ENCODE results near the gene SLC26A5.
"Not testable (repeated sequence)": the region's sequence is repeated elsewhere in the genome, so short reads cannot be mapped to it uniquely, and the experiment has no call there.

Gene SLC26A5, protein sequence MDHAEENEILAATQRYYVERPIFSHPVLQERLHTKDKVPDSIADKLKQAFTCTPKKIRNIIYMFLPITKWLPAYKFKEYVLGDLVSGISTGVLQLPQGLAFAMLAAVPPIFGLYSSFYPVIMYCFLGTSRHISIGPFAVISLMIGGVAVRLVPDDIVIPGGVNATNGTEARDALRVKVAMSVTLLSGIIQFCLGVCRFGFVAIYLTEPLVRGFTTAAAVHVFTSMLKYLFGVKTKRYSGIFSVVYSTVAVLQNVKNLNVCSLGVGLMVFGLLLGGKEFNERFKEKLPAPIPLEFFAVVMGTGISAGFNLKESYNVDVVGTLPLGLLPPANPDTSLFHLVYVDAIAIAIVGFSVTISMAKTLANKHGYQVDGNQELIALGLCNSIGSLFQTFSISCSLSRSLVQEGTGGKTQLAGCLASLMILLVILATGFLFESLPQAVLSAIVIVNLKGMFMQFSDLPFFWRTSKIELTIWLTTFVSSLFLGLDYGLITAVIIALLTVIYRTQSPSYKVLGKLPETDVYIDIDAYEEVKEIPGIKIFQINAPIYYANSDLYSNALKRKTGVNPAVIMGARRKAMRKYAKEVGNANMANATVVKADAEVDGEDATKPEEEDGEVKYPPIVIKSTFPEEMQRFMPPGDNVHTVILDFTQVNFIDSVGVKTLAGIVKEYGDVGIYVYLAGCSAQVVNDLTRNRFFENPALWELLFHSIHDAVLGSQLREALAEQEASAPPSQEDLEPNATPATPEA

DNA sequence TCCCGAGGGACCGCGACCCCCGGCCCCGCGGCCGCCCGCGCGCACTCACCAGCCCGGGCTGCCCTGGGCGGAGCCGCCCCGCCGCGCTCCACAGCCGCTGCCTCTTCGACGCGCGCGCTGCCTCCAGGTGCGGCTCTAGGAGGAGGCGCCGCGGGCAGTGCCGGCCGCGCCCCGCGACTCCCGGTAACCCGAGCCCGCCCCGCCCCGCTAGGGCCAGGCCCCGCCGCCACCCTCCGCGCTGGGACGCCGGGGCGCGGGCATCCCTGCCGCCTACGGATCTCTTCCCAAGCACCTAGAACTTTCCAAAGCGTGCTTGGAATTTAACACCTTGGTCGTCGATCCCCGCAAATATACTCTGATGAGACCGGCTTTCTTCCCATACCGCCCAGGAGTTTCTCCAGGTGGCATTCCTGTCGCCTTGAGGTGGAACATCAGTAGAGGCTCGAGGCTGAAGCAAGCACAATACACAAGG is at the start of gene SLC26A5:
Gene SLC26A5, minus strand, starts transcription at position 159 of the 472 bp plus-strand sequence. CDS start 24,693 bp downstream, outside the sequence.
- DNase-seq, result no peak

DNA sequence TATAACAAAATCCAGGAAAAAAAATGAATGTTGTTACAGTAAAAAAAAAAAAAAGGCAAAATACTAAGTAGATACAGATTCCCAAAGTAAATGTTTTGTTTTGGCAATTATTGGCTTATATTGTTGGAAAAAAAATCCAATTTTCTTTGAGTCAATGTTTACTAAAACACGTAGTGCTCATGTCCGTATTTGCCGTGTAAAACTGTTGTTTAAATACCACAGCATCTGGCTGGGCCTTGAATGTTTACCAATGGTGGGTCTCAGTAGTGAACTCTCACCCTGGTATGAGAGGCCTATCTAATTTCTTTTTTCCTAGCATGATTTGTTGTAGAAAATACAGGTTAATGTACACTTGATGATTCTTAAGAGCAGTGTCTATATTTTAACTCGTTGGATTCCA is 41.4 kb upstream of the SLC26A5 start:
- DNase-seq, result no peak

DNA sequence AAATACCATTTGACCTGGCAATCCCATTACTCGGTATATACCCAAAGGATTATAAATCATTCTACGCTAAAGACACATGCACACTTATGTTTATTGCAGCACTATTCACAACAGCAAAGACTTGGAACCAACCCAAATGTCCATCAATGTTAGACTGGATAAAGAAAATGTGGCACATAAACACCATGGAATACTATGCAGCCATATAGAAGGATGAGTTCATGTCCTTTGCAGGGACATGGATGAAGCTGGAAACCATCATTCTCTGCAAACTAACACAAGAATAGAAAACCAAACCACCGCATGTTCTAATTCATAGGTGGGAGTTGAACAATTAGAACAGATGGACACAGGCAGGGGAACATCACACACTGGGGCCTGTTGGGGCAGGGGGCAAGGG is 40.9 kb upstream of the SLC26A5 start:
- not testable (repeated sequence) for DNase-seq

DNA sequence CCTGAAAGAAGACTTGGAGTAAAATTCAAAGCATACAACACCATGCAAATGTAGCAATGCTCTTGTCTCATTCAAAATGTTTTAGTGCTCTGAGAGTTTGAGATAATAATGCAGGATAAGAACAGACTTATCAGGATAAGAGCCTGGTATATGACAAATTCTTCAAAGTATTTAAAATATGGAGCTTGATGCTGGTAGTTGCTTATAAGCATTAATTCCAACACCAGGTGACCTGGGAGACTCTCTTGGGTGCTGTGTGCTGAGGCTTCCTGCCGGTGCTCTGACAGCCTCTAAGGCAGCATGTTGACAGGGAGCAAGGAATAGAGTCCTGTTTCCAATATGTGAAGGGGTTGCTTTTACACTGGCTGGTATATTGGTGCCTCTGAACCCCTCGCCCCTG is 34.8 kb upstream of the SLC26A5 start:
- no peak for DNase-seq

DNA sequence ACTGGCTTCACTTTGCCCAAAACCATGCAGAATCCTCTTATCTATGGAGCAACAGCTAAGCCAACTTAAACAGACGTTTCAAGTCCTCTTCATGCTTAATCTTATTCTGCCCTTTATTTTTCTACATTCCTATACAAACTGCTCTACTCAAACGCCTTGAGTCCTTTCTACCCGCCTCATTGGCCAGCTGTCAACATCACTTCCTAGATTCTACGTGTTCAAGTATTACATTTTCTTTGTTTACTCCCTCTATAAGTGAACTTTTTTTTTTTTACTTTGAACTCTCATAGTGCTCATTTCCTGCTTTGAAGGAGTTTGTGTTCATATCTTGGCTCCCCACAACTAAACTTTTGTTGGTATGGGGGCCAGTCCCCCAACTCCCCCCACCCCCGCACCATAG is 28.9 kb upstream of the SLC26A5 start:
- DNase-seq, result no peak

DNA sequence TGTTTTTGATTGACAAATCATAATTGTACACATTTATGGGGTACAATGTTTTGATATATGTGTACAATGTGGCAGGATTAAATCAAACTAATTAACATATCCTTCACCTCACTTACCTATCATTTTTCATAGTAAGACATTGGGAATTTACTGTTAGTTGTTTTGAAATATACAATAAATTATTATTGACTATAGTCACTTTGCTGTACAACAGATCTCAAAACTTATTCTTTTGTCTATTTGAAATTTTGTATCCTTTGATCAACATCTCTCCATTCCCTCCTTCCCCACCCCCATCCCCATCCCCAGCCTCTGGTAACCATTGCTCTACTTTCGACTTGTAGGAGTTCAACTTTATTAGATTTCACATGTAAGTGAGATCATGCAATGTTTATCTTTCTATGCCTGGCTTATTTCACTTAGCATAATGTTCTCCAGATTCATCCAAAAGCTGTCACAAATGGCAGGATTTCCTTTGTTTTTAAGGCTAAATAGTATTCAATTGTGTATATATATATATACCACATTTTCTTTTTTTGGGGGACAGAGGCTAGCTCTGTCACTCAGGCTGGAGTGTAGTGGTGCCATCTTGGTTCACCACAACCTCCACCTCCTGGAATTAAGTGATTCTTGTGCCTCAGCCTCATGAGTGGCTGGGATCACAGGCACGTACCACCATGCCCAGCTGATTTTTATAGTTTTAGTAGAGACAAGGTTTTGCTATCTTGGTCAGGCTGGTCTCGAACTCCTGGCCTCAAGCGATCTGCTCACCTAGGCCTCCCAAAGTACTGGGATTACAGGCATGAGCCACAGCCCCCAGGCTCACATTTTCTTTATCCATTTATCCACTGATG is 23.3 kb upstream of the SLC26A5 start:
- no peak for DNase-seq

DNA sequence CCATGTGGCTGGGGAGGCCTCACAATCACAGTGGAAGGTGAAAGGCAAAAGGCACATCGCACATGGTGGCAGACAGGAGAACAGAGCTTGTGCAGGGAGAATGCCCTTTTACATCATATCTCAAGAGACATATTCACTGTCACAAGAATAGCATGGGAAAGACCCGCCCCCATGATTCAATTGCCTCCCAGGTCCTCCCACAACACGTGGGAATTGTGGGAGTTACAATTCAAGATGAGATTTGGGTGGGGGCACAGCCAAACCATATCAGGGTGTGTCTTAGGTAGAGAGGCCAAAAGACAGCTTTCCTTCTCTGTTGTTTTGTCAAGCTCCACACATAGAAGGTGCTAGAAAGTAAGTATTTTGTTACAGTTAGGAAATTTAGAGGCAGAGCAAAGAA is 20.8 kb upstream of the SLC26A5 start:
- no peak for DNase-seq

DNA sequence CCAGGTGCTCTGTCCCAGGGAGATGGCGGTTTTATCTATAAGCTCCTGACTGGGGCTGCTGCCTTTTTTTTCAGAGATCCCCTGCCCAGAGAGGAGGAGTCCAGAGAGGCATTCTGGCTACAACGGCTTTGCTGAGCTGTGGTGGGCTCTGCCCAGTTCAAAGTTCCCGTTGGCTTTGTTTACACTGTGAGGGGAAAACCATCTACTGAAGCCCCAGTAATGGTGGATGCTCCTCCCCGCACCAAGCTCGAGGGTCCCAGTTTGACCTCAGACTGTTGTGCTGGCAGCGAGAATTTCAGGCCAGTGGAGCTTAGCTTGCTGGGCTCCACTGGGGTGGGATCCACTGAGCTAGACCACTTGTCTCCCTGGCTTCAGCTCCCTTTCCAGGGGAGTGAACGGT is 16.4 kb upstream of the SLC26A5 start:
- no peak for DNase-seq

DNA sequence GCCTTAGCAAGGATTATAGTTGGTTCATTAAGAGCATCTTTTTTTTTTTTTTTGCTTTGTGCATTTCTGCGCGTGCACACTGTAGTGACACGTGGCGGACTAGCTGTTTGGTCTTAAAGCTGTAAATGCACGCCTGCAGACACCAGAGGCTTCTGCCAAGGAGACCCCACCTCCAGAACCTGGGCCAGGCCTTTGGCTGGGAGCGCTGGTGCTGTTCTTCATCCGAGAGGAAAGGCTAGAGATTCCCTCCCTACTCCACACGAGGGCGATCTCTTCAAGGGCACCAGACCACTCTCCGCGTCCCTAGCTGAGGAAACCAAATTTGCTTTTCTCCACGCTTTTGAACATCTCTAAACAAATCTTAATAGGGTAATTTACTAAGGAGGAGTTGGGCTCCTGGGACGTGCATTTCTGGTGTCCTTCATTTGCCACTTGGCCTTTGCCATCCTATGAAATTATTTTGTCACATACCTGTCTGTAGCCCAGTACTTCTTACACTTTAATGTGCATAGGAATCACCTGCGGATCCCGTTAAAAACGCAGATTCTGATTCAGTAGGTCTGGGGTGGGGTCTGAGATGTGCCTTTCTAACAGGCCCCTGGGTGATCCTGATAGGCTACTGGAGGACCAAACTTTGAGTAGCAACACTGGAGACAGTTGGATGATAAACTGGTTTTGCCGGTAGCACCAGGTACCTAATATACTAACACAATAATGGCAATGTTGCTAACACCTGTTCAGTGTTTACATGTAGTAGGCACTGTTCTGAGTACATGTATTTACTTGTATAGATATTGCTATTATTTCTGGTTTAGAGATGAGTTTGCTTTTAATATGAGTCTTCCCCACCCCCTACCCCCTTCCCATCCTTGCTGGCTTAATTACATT is 1.3 kb upstream of the SLC26A5 start:
- peak; percentile 8 for DNase-seq

DNA sequence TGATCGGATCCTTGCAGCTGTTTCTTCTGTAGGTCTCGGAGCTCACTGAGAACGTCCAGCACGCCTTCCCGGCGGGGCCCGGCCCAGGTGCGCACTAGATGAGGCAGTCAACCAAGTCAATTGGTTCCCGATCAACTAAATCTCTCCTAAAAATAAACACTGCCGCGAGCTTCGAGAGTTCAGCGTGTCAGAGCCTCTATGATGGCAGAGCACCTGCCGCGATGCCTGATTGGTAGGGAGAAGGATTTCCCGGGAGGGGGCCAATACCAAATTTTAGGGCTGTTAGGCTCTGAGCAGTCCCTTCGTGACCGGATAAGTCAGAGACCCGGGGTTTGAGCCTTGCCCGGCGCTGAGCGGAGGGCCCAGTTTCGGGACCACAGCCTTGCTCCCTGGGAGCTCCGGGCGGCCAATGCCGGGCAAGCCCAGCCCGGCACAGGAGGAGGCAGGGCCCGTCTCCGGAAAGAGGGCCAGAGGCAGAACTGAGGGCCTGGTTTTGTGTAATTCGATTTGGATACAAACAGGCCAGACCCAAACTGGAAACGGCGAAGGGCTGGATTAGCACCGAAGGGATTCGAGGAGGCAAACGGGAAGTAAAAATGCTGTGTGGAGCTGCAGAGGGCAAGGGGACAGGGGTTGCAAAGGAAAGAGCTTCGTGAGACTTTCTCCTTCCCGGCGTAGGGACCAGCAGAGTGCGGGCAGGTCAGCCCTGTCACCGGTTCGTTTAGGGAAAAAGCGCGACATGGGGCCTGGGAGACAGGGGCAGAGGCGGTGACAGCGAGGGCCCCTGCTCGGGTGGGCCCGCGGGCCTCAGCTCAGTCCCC is 569 bp downstream of the SLC26A5 start:
- no peak for DNase-seq

DNA sequence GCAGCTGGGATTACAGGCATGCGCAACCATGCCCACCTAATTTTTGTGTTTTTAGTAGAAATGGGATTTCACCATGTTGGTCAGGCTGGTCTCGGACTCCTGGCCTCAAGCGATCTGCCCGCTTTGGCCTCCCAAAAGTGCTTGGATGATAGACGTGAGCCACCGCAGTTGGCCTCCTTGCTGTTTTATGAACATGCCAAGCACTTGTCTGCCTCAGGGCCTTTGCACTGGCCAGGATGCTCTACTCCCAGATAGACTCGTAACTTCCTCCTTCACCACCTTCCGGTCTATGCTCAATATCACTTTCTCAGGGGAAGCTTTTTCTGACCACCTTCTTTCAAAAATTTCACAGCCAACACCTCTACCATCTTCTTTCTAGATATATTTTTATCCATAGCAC is 6.3 kb downstream of the SLC26A5 start:
- DNase-seq, result no peak

DNA sequence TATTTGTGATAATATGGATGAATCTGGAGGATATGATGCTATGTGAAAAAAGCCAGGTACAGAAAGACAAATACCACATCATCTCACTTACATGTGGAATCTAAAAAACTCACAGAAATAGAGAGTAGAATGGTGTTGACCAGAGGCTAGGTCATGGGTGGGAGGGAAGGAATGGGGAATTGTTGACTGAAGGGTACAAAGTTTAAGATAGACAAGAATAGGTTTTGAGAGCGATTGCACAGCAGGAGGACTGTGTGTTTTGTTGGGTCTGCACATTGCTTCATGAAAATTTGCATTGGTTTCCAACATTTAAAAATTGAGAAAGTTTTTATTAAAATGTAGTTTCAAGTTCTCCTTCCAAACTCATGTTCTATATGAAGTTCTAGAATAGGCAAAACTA is 8.4 kb downstream of the SLC26A5 start:
- DNase-seq, result no peak

DNA sequence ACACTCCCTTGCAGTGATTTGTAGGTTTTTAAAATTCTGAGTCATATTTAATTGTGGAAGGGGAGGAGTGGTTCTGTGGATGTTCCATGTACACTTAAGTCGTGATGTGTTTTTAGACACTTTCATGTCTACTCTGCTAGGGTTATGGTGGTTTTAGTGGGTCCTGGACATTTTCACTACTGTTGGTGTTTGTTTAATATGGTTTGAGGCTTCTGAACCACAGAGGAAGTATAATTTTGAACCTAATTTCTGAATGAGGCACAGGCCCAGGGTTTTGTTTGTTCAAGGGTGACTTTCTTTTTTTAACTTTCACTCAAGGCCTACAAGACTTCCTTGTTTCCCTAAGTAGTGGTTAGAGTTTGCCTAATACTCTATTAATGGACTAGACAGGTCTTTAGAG is 13.3 kb downstream of the SLC26A5 start:
- DNase-seq, result no peak

DNA sequence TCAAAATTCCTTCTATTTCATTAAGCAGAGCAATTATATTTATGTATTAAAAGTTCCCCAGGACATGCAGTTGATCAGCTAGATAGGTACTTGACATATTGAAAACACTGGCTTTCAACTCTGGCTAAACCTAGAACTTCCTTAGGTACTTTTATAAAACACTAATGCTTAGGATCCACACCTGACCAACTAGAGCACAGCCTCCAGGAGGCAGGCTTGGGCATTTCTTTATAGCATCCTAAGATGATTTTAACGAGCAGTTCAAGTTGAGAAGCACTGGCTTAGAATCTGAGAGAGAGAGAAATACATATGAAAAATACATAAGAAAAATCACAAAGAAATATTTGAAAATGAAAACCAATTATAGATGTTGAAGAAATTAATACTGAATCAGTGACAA is 20.8 kb downstream of the SLC26A5 start:
- no peak for DNase-seq

DNA sequence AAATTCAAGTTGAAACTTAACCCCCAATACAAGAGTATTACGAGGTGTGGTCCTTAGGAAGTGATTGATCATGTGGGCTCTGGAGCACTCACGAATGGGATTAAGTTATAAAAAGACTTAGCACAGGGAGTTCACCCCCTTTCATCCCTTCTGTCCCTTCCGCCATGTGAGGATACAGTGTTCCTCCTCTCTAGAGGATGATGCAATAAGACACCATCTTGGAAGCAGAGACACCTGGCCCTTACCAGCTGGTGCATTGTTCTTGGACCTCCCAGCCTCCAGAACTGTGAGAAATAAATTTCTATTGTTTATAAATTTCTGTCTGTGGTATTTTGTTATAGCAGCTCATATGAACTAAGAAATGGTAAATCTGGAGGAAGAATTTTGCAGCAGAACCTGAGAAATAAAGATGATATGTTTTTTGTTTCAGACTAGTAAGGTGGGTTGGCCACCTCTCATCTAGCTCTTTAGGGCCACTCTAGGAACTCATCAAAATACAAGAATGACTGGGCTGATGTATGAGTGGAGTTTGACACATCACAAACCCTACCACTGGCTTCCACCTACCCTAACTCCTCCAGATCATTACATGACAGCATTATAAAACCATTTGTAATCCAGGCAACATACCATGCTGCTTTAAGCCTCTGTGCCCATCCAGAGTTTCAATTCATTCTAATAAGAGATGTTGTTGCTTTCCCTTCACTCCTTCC is 22.4 kb downstream of the SLC26A5 start:
- no peak for DNase-seq

DNA sequence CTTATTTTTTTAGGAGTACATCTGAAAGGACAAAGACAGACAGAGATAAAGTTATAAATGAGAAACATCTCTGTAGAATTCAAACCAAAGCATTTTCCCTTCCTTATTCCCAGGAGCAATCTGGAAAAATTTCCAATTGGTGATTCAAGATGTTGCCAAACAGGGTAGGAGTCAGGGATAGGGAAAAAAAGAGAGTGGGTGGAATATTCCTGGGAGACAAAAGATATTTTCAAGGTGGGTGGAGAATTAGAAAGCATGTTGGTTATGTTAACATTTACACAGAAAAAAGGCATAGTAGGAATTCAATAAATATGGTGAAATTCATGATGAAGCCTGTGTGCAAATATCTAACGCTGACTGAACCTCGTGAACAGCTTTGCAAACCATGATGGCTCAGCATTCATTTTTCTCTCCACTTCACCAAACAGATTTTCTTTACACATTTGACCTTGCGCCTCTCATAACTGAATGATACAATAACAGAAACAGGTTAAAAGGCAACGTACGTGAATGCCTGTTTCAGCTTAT is 25.1 kb downstream of the SLC26A5 start:
- DNase-seq, result no peak

DNA sequence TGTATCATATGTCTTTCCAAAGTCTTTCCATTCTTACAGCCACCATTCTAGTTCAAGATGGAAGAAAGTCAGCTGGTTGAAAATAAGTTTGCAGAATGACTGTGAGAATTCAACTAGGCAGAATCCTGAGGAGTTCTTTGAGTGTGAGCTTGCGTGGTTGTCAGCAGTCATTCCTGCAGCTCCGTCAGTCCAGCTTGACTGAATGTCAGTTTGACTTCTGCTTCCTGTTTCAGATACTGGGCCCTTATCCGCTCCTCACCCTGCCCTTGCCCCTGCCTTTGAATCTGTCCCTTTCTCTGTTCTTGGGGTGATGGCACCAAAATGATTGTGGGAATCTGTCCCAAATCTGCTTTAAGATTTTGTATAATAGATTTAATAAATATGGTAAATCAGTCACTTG is 27.8 kb downstream of the SLC26A5 start:
- DNase-seq, result no peak

DNA sequence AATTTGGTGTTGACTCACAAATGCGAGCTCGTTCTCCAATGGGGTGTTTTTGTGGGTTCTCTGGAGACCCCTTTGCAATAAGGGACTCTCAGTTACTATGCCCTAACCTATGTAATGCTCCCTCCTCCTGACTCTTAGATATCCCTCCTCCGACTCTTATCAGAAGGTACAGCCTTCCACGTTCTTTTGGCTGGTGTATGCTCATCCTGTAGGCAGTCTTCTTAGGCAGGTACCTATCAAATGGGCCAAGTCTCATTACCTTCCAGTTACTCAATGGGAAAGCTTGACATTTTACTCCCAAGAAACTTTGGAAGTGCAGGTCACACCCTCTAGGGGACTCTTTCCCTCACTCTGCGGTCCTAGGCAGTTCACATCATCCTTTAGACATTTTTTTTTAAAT is 32.6 kb downstream of the SLC26A5 start:
- DNase-seq, result no peak

DNA sequence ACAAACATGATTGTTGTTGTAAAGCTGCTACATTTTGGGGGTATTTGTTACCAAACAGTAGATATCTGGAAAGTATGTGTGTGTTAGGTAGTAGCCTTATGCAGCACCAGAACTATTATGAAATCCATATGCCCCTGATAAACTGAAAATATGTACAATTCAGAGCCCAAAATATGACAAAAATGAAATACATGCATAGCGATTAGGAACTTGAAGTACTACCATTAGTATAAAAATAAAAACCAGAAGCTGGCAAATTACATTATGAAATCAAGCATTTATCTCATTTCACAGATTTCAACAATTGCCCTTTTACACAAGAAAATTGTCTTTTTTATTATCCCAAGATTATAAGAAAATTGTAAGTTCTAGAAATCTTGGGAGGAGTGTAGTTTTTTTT is 33.9 kb downstream of the SLC26A5 start:
- DNase-seq, result no peak

All from NCI-H1436 treated with DMSO at 0.1 percent for 48 hours (cell line).